Astrocyte (in vitro differentiated cells and primary cell): ENCODE measurements around the gene SH3BP1. TPM values are rescaled to one million over a fixed set of nuclear protein-coding genes. Genes with fewer than 3 reads are reported as not detected.
A peak's percentile ranks its signal among the peaks of the same experiment; 100 is the strongest.

Experiments used
- DNase-seq: peaks from one replicate; pipeline ENCODE4 v3.0.0-alpha.2; 2010; ENCODE audit warnings: low read depth
- FAIRE-seq: peaks from 2 replicates; lab custom pipeline; 2011; peaks lifted over from hg19 to GRCh38; lab: Jason Lieb, UNC
- H2AFZ ChIP-seq: 2 replicates; pipeline ENCODE4 v1.6.0; 2012; ENCODE audit warnings: low read depth, low read length, inconsistent platforms
- H3K27ac ChIP-seq: 2 replicates; pipeline ENCODE4 v1.5.1; 2011; ENCODE audit warnings: low read depth, low read length, inconsistent platforms
- H3K27me3 ChIP-seq: 2 replicates; pipeline ENCODE4 v1.6.0; 2011; ENCODE audit warnings: low read length, inconsistent platforms; ENCODE audit not compliant: insufficient read depth
- H3K36me3 ChIP-seq: 2 replicates; pipeline ENCODE4 v1.5.1; 2011; ENCODE audit warnings: low read length, inconsistent platforms; ENCODE audit not compliant: insufficient read depth
- H3K4me1 ChIP-seq: 2 replicates; pipeline ENCODE4 v1.5.1; 2011; ENCODE audit warnings: low read length, inconsistent platforms; ENCODE audit not compliant: insufficient read depth
- H3K4me2 ChIP-seq: 2 replicates; pipeline ENCODE4 v1.6.0; 2012; ENCODE audit warnings: low read length, inconsistent platforms
- H3K4me3 ChIP-seq: 2 replicates; pipeline ENCODE4 v1.5.1; 2011; ENCODE audit warnings: low read depth, mild to moderate bottlenecking, low read length, inconsistent platforms; ENCODE audit not compliant: insufficient read depth
- H3K79me2 ChIP-seq: 2 replicates; pipeline ENCODE4 v1.6.0; 2012; ENCODE audit warnings: mild to moderate bottlenecking, low read length, inconsistent platforms; ENCODE audit not compliant: insufficient read depth
- H3K9ac ChIP-seq: 2 replicates; pipeline ENCODE4 v1.6.0; 2012; ENCODE audit warnings: mild to moderate bottlenecking, low read length, inconsistent platforms
- H3K9me3 ChIP-seq: 2 replicates; pipeline ENCODE4 v1.5.1; 2012; ENCODE audit warnings: low read depth, mild to moderate bottlenecking, low read length, inconsistent platforms; ENCODE audit not compliant: insufficient read depth
- H4K20me1 ChIP-seq: 2 replicates; pipeline ENCODE4 v1.6.0; 2012; ENCODE audit warnings: low read length, inconsistent platforms; ENCODE audit not compliant: insufficient read depth
- H3K27ac Mint-ChIP-seq: one replicate; pipeline ENCODE4 v1.8.0; 2021; ENCODE audit warnings: mild to moderate bottlenecking, mixed read lengths; ENCODE audit not compliant: unreplicated experiment
- H3K27me3 Mint-ChIP-seq: one replicate; pipeline ENCODE4 v1.8.0; 2021; ENCODE audit warnings: low read depth, mixed read lengths; ENCODE audit not compliant: unreplicated experiment
- H3K36me3 Mint-ChIP-seq: one replicate; pipeline ENCODE4 v1.8.0; 2021; ENCODE audit warnings: low read depth, mixed read lengths; ENCODE audit not compliant: unreplicated experiment
- H3K4me1 Mint-ChIP-seq: one replicate; pipeline ENCODE4 v1.8.0; 2021; ENCODE audit warnings: low read depth, mixed read lengths; ENCODE audit not compliant: unreplicated experiment
- H3K4me3 Mint-ChIP-seq: one replicate; pipeline ENCODE4 v1.8.0; 2021; ENCODE audit warnings: mild to moderate bottlenecking, moderate library complexity, mixed read lengths; ENCODE audit not compliant: unreplicated experiment
- H3K9me3 Mint-ChIP-seq: one replicate; pipeline ENCODE4 v1.8.0; 2021; ENCODE audit warnings: mild to moderate bottlenecking, mixed read lengths; ENCODE audit not compliant: unreplicated experiment
- CTCF ChIP-seq: IDR thresholded peaks from 2 replicates; pipeline ENCODE4 v1.5.1; 2011; ENCODE audit warnings: low read depth, mild to moderate bottlenecking, inconsistent platforms, low read length, moderate library complexity; ENCODE audit not compliant: insufficient read depth
- EZH2 ChIP-seq: IDR thresholded peaks from 2 replicates; pipeline ENCODE4 v1.6.1; 2012; ENCODE audit warnings: mild to moderate bottlenecking, low read length, inconsistent platforms; ENCODE audit not compliant: insufficient read depth
- total RNA-seq: library from RNA; stranded (reverse); gene quantifications from 2 replicates; pipeline ENCODE4 v1.2.1, GENCODE V29; 2021

The SH3BP1 gene
- total RNA-seq, 1 donor from 2014 or later: 26.5 TPM

DNA sequence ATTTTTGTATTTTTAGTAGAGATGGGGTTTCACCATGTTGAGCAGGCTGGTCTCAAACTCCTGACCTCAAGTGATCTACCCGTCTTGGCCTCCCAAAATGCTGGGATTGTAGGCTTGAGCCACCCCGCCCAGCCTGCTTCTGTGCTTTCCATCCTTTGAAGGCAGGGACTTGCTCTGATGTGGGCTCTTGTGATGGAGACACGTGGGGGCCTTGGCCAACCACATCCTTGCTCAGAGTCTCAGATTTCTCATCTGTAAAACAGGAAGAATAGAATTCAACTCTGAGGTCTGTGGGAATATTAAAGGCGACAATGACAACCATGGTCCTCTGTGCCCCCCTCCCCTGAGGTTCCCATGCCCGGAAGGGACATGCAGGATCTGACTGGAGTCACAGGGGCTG is 34.6 kb upstream of the SH3BP1 start:
- H3K4me2 ChIP-seq: no peak overlapping the region
- no peak overlapping the region for H3K9ac ChIP-seq
- peak overlapping the region; percentile 19 for H2AFZ ChIP-seq
- TF ChIP-seq EZH2 (no peak), CTCF (no peak)
- peaks cover 10% of the 10 kb centered on the region for H3K79me2 ChIP-seq
- H3K9me3 Mint-ChIP-seq: no peaks in the 10 kb centered on the region
- H4K20me1 ChIP-seq: no peaks in the 10 kb centered on the region
- no peaks in the 10 kb centered on the region for H3K27me3 Mint-ChIP-seq
- FAIRE-seq (no peak), DNase-seq (no peak)
- H3K4me1 ChIP-seq: peaks cover 13% of the 10 kb centered on the region
- H3K36me3 Mint-ChIP-seq: no peaks in the 10 kb centered on the region
- no peak overlapping the region for H3K27ac ChIP-seq
- H3K36me3 ChIP-seq: no peaks in the 10 kb centered on the region
- H3K27me3 ChIP-seq: peaks cover 5% of the 10 kb centered on the region
- no peak overlapping the region for H3K27ac Mint-ChIP-seq
- H3K4me3 ChIP-seq: no peak overlapping the region
- no peaks in the 10 kb centered on the region for H3K9me3 ChIP-seq
- no peak overlapping the region for H3K4me3 Mint-ChIP-seq
- peaks cover 4% of the 10 kb centered on the region for H3K4me1 Mint-ChIP-seq

DNA sequence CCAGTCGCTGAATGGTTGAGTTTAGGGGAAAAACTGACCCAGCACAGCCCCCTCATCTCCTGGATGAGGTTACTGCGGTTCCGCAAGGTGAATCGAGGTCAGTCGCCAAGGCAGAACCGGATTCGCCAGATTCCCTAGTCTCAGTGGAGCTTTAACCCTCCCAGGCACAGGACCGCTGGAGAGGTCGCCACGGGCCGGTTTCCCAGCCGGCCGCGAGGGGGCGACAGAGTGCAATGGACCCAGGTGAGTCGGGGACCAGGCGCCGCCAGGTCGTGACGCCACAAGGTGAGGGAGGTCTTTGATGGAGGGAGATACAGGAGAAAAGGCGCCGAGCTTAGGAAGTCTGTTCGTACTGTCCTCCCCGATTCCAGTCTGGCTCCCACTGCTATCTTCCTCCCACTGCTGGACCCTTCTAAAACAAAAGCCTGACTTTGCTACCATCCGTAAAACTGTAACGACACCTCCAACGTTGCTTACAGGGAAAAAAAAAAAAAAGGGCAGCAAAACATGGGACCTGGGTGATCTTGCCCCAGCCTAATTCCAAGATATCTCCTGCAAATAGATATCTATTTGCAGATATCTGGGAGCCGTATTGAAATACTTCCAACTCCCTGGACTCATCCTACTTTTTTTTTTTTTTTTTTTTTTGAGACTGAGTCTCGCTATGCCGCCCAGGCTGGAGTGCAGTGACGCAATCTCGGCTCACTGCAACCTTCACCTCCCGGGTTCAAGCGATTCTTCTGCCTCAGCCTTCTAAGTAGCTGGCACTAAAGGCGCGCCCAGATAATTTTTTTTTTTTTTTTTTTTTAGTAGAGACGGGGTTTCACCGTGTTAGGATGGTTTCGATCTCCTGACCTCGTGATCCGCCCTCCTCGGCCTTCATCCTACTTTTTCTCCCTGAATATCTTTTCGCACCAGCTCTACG is 32.2 kb upstream of the SH3BP1 start:
- Histone ChIP-seq H4K20me1 (peaks cover 9% of the 10 kb centered on the region), H3K27me3 (peaks cover 3% of the 10 kb centered on the region), H3K27ac (no peak overlapping the region), H3K79me2 (peaks cover 30% of the 10 kb centered on the region), H2AFZ (peak overlapping the region; percentile 6), H3K9me3 (no peaks in the 10 kb centered on the region), H3K4me3 (no peak overlapping the region), H3K9ac (no peak overlapping the region), H3K36me3 (no peaks in the 10 kb centered on the region), H3K4me2 (peak overlapping the region; percentile 100), H3K4me1 (peaks cover 16% of the 10 kb centered on the region)
- DNase-seq (no peak), FAIRE-seq (no peak)
- Mint-ChIP-seq H3K27me3 (no peaks in the 10 kb centered on the region), H3K4me3 (peak overlapping the region; percentile 88), H3K9me3 (no peaks in the 10 kb centered on the region), H3K4me1 (peaks cover 7% of the 10 kb centered on the region), H3K27ac (no peak overlapping the region), H3K36me3 (no peaks in the 10 kb centered on the region)
- TF ChIP-seq EZH2 (no peak), CTCF (peak; percentile 90)
